GM20000 (cell line): Measurements from ENCODE around the gene SRPK2.

ENCODE experiments used
- DNase-seq: peaks from one replicate; pipeline ENCODE4 v3.0.0; 2012; ENCODE audit warnings: low spot score
- TF ChIP-seq, protein P1 (sequence below): IDR thresholded peaks from 2 replicates; pipeline ENCODE4 v1.5.1; 2012; ENCODE audit warnings: mild to moderate bottlenecking, control low read depth; ENCODE audit errors: extremely low read depth, missing control alignments

SRPK2 gene

DNA sequence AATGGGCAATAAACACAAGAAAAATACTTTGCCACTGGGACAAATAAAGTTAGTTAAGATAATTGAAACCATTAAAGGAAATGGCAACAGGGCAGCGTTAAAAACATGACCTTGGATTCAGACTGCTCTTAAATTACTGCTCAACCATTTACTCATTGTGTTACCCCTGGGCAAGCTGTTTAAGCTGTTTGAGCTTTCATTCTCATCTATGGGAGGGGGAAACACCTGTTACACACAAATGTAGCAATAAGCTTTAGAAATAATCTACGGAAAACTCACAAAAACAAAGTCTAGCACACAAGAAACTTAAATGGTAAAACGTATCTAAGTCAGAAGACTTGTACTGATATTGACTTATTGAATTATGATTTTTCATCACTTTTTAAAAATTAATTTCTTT, 237.6 kb downstream of the SRPK2 start:
- no peak for DNase-seq
- TF ChIP-seq, protein P1, sequence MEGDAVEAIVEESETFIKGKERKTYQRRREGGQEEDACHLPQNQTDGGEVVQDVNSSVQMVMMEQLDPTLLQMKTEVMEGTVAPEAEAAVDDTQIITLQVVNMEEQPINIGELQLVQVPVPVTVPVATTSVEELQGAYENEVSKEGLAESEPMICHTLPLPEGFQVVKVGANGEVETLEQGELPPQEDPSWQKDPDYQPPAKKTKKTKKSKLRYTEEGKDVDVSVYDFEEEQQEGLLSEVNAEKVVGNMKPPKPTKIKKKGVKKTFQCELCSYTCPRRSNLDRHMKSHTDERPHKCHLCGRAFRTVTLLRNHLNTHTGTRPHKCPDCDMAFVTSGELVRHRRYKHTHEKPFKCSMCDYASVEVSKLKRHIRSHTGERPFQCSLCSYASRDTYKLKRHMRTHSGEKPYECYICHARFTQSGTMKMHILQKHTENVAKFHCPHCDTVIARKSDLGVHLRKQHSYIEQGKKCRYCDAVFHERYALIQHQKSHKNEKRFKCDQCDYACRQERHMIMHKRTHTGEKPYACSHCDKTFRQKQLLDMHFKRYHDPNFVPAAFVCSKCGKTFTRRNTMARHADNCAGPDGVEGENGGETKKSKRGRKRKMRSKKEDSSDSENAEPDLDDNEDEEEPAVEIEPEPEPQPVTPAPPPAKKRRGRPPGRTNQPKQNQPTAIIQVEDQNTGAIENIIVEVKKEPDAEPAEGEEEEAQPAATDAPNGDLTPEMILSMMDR: no peak

DNA sequence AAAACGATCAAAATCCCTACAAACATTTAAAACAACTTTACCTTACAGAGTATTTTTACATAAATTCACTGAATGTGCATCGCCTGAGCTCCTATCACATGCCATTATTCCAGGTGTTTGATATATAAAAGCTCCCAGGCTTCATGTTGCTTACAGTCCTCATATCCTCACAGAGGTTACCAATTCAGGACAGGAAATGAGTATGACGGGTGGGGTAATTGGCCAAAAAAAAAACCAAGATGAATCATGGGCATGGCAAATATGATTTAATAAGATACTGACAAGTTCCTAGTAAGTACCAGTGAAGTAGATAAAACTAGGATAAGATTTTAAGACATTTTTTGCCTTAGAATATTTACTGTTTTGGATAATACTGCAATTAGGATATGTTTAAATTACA, 238.9 kb downstream of the SRPK2 start:
- TF ChIP-seq, protein P1: no peak
- no peak for DNase-seq

DNA sequence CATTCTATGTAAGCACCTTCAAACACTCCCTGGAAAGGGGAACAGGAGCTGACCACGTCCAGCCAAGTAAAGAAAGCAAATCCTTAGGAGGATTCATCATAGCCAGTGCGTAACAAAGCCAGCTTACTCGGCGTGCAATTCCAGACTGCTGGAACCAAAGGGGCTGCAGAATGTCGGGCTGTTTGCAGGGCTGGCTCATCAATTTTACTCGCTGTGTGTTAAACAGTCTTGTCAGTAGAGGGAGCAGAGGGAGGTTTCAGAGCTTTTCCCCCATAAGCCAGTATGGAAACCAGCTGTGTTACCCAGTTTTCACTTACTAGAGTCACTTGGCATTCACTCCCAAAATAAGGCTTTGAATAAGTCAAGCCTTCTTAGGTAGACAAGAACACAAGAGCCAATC, 247.7 kb downstream of the SRPK2 start:
- TF ChIP-seq, protein P1: peak; percentile 11
- peak; percentile 25 for DNase-seq

DNA sequence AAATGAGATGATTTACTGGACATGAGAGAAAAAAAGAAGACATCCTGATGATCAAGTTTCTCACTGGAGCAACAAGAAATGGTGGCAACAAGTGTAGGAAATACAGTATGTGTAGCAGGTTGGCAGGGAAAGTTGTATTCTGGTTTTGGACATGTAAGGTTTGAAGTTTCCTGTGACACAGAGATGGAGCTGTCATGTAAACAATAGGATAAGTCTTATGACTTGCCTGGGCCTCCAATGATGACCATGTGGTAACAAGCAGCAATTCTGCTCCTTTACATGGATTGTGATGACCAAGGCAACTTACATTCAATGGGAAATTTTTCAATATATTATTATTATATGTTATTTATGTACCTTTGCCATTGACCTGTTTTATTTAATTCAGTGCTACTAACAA, 249.3 kb downstream of the SRPK2 start:
- TF ChIP-seq, protein P1: no peak

DNA sequence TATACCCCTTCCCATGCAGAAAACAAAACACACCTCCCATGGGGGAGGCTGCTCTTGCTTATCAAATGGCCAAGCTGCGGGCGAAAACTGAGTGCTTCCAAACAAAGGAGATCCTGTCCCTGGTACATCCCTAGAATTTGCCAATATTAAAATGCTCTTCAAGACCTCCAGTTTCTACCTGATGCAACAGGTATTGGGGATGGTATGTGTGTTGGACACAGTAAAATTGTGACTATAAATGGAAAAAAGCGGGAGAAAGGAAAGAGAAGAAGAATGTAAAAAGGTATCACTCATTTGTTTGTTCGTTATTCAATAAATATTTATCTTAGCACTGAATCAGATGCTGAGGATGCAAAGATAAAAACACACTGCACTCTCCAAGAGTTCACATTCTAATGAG, 250.8 kb downstream of the SRPK2 start:
- DNase-seq: no peak

More for the DNA sequence above, 249.3 kb downstream of the SRPK2 start:
- no peak for DNase-seq

DNA sequence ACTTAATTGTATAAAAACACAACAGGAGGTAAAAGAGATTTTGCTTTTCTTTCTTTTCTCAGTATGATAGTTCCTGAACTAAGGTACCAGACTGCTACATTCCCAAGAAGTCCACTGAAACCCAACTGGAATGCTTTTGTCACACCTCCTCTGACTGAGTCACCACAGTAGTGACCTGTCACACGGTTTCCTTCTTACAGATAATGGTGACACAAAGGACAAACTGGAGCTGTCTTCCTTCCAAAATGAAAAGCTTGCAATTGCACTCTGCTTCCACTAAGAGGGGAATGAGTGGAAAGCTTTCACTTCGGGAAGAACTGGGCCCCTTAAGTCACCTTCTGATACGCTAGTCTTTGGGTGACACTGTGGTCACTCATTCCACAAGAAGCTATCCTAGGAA, 252.5 kb downstream of the SRPK2 start:
- TF ChIP-seq, protein P1: no peak
- DNase-seq: no peak

More for the DNA sequence above, 250.8 kb downstream of the SRPK2 start:
- TF ChIP-seq, protein P1: no peak

DNA sequence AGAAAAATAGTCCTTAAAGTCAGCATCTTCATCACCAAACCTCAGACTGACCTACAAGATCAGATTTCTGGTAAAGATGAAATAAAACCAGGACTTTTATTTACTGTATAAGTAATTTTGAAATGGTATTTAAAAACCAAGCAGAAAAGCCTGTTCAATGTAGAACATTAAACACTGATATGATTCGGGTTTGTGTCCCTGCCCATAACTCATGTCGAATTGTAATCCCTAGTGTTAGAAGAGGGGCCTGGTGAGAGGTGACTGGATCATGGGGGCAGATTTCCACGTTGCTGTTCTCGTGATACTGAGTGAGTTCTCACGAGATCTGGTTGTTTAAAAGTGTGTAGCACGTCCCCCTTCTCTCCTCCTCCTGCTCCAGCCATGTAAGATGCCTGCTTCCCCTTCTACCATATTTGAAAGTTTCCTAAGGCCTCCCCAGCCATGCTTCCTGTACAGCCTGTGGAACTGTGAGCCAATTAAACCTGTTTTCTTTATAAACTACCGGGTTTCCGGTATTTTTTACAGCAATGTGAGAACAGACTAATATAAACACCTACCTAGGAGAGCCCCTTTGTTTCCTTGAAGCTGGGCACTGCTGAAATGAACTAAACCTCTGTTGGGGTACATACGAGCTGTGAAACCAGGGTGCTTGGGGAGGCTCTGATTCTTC, 254.6 kb downstream of the SRPK2 start:
- DNase-seq: no peak
- TF ChIP-seq, protein P1: no peak
